K562 (cell line): ENCODE measurements around the gene C10orf90.

Experiments
- ARID3A ChIP-seq: IDR thresholded peaks from 2 replicates; pipeline ENCODE4 v1.6.1; 2012; ENCODE audit warnings: low read depth, low read length, improper control_type of control experiment, borderline replicate concordance
- BHLHE40 ChIP-seq: IDR thresholded peaks from 2 replicates; pipeline ENCODE4 v1.6.1; 2011; ENCODE audit warnings: low read length, improper control_type of control experiment
- CTCF ChIP-seq, 3 experiments: IDR thresholded peaks in 2 of 3; conservative IDR thresholded peaks in 1 of 3; 2 replicates each; pipeline ENCODE4 v1.5.1; 2011 to 2012; ENCODE audit warnings: low read length in 3 of 3, mild to moderate bottlenecking in 3 of 3, control low read depth in 2 of 3, improper control_type of control experiment in 1 of 3, inconsistent platforms in 1 of 3, low read depth in 1 of 3, mixed read lengths in 1 of 3, moderate library complexity in 1 of 3; ENCODE audit not compliant: insufficient read depth in 2 of 3
- NKRF ChIP-seq: fragments of 450-650 bp; IDR thresholded peaks from 2 replicates; pipeline ENCODE4 v1.6.1; 2016; ENCODE audit warnings: borderline replicate concordance
- NR2C2 ChIP-seq, 2 experiments: fragments of 200-800 bp in 1 of 2; sonication (Bioruptor generic) in 1 of 2; sonication (generic) in 1 of 2; formaldehyde crosslinking in 1 of 2; IDR thresholded peaks; 2 replicates each; pipeline versions ENCODE4 v1.6.1 to v1.8.0; 2016 to 2022; ENCODE audit warnings: mild to moderate bottlenecking in 1 of 2, missing compliant biosample characterization in 1 of 2, missing genetic modification characterization in 1 of 2, missing genetic modification reagents in 1 of 2
- POLR2A ChIP-seq: fragments of 450-650 bp; conservative IDR thresholded peaks from 2 replicates; pipeline ENCODE4 v1.6.1; 2016
- POLR2AphosphoS5 ChIP-seq: IDR thresholded peaks from 2 replicates; pipeline ENCODE4 v1.6.1; 2011; ENCODE audit warnings: mild to moderate bottlenecking, low read depth, low read length, moderate library complexity; ENCODE audit not compliant: control insufficient read depth, insufficient read depth
- PRPF4 ChIP-seq: fragments of 200-400 bp; formaldehyde crosslinking; IDR thresholded peaks from one replicate; pipeline ENCODE4 v1.6.1; 2017; ENCODE audit warnings: low read length, low read depth, mild to moderate bottlenecking; ENCODE audit not compliant: insufficient read depth, poor library complexity, severe bottlenecking
- SMC3 ChIP-seq: conservative IDR thresholded peaks from 2 replicates; pipeline ENCODE4 v1.6.1; 2011; ENCODE audit warnings: low read depth, low read length, improper control_type of control experiment; ENCODE audit not compliant: insufficient read depth
- SRF ChIP-seq, 2 experiments: fragments of 250-450, 450-650 bp in 1 of 2; sonication (Bioruptor Pico) in 1 of 2; sonication (generic) in 1 of 2; formaldehyde crosslinking; IDR thresholded peaks; 2 replicates each; pipeline versions ENCODE4 v1.5.0 to v1.5.1; 2020 to 2022; ENCODE audit warnings: mild to moderate bottlenecking in 1 of 2, missing genetic modification reagents in 1 of 2
- TEAD1 ChIP-seq, 2 experiments: fragments of 450-650 bp in 1 of 2; sonication (generic) in 1 of 2; formaldehyde crosslinking; IDR thresholded peaks; 2 replicates each; pipeline versions ENCODE4 v1.4.0 to v1.8.0; 2020 to 2022; ENCODE audit warnings: mild to moderate bottlenecking in 2 of 2, missing genetic modification reagents in 1 of 2
- ZNF23 ChIP-seq: fragments of 250-450 bp; sonication (Bioruptor Pico); IDR thresholded peaks from 2 replicates; pipeline ENCODE4 v1.4.0; 2020; ENCODE audit warnings: mild to moderate bottlenecking
- ZNF3 ChIP-seq: fragments of 250-450 bp; sonication (Bioruptor Pico); IDR thresholded peaks from 2 replicates; pipeline ENCODE4 v1.5.0; 2021; ENCODE audit warnings: mild to moderate bottlenecking, moderate library complexity
- ZNF395 ChIP-seq: fragments of 200-800 bp; sonication (Bioruptor generic); IDR thresholded peaks from 2 replicates; pipeline ENCODE4 v1.6.1; 2017; ENCODE audit warnings: missing genetic modification characterization, missing compliant biosample characterization

- TF ChIP-seq CTCF (IDR thresholded peaks at IDR 0.05 in 2 of 3, conservative IDR thresholded peaks at IDR 0.05 in 1 of 3; ENCODE audit: insufficient read depth in 2 of 3, low read depth in 1 of 3, low read length in 3 of 3) = no peak
- no peak for TF ChIP-seq ZNF23 (CRISPR knock-in tag)
- TF ChIP-seq SRF (CRISPR knock-in tag; IDR thresholded peaks at IDR 0.05) = no peak
- no peak for TF ChIP-seq POLR2AphosphoS5
- no peak for TF ChIP-seq POLR2A
- no peak for TF ChIP-seq SMC3
- no peak for TF ChIP-seq BHLHE40
- no peak for TF ChIP-seq ZNF395
- TF ChIP-seq PRPF4 = no peak
- no peak for TF ChIP-seq ZNF3 (CRISPR knock-in tag)
- no peak for TF ChIP-seq TEAD1 (CRISPR knock-in tag; IDR thresholded peaks at IDR 0.05)
- TF ChIP-seq ARID3A = no peak
- TF ChIP-seq NKRF = no peak
- TF ChIP-seq NR2C2 (CRISPR knock-in tag; IDR thresholded peaks at IDR 0.05) = no peak
- TF ChIP-seq NR2C2 (tag; IDR thresholded peaks at IDR 0.05) = no peak
Measured at GRCh38 chr10:126500866-126501265, 169.6 kb downstream of the C10orf90 start.
